MCF 10A (cell line): Measurements from ENCODE around the gene TMEM169. TPM values are rescaled to one million over a fixed set of nuclear protein-coding genes. Genes with fewer than 3 reads are reported as not detected.

Experiments
- BruUV-seq: library from RNA; stranded (reverse); fragments of 400-500 nt; replicated peaks from 2 replicates; lab custom pipeline; 2021; lab: Mats Ljungman, UMichigan
- CTCF ChIA-PET: fragments of 300-600 bp; sonication (Branson Sonifier 250); formaldehyde crosslinking; extraction: SDS; loops from one replicate; lab custom pipeline; 2021; ENCODE audit warnings: antibody characterized with exemption, inconsistent platforms; lab: Yijun Ruan, JAX
- POLR2A ChIA-PET: fragments of 300-600, 350-650 bp; sonication (Branson Sonifier 250); formaldehyde crosslinking; extraction: SDS; loops from one replicate; lab custom pipeline; 2020; ENCODE audit warnings: antibody characterized with exemption, inconsistent platforms; lab: Yijun Ruan, JAX
- DNase-seq: peaks from one replicate; pipeline ENCODE4 v3.0.0-alpha.2; 2018; ENCODE audit not compliant: unreplicated experiment
- H3K27ac Mint-ChIP-seq: one replicate; pipeline ENCODE4 v1.8.0; 2022; ENCODE audit warnings: mild to moderate bottlenecking, low read depth, mixed read lengths; ENCODE audit not compliant: unreplicated experiment
- H3K27me3 Mint-ChIP-seq: one replicate; pipeline ENCODE4 v1.8.0; 2022; ENCODE audit warnings: mixed read lengths; ENCODE audit not compliant: insufficient read depth, unreplicated experiment
- H3K36me3 Mint-ChIP-seq: one replicate; pipeline ENCODE4 v1.8.0; 2022; ENCODE audit warnings: mild to moderate bottlenecking, moderate library complexity, mixed read lengths; ENCODE audit not compliant: insufficient read depth, unreplicated experiment
- H3K4me1 Mint-ChIP-seq: one replicate; pipeline ENCODE4 v1.8.0; 2022; ENCODE audit warnings: mixed read lengths; ENCODE audit not compliant: insufficient read depth, unreplicated experiment
- H3K4me3 Mint-ChIP-seq: one replicate; pipeline ENCODE4 v1.8.0; 2022; ENCODE audit warnings: mild to moderate bottlenecking, moderate library complexity, mixed read lengths; ENCODE audit not compliant: unreplicated experiment
- H3K9me3 Mint-ChIP-seq: one replicate; pipeline ENCODE4 v1.8.0; 2022; ENCODE audit warnings: mixed read lengths; ENCODE audit not compliant: unreplicated experiment
- intact Hi-C: fragments of 100-400 bp; cut with micrococcal nuclease; formaldehyde crosslinking; loops from 2 replicates; pipeline ENCODE4 v1.14.1; 2022
- total RNA-seq: library from RNA; stranded (reverse); gene quantifications from 2 replicates; pipeline ENCODE4 v1.2.3, GENCODE V29; 2022
- TF ChIP-seq, protein P1 (sequence below): fragments of 200-600 bp; IDR thresholded peaks from one replicate; pipeline ENCODE4 v1.8.0; 2022; ENCODE audit warnings: antibody characterized with exemption, mild to moderate bottlenecking; ENCODE audit not compliant: unreplicated experiment

TMEM169 gene
- total RNA-seq, 1 experiment from 2014 or later = 0.35 TPM

DNA sequence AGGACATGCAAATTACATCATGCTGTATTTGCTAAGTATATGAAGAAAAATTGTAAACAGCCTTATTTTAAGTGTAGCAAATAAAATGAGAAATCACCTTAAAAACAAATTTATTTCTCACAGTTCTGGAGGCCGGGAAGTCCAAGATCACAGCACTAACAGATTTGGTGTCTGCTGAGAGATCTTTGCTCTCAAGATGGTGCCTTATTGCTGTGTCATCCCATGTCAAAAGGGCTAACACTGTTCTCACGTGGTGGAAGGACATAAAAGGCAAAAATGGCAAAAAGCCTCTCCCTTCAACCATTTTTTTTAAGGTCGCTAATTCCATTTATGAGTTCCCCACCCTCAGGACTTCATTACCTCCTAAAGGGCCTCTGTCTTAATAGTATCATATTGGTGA lies 39.5 kb downstream of the TMEM169 start:
- BruUV-seq = no TSS peak
- TF ChIP-seq, protein P1, sequence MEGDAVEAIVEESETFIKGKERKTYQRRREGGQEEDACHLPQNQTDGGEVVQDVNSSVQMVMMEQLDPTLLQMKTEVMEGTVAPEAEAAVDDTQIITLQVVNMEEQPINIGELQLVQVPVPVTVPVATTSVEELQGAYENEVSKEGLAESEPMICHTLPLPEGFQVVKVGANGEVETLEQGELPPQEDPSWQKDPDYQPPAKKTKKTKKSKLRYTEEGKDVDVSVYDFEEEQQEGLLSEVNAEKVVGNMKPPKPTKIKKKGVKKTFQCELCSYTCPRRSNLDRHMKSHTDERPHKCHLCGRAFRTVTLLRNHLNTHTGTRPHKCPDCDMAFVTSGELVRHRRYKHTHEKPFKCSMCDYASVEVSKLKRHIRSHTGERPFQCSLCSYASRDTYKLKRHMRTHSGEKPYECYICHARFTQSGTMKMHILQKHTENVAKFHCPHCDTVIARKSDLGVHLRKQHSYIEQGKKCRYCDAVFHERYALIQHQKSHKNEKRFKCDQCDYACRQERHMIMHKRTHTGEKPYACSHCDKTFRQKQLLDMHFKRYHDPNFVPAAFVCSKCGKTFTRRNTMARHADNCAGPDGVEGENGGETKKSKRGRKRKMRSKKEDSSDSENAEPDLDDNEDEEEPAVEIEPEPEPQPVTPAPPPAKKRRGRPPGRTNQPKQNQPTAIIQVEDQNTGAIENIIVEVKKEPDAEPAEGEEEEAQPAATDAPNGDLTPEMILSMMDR = no peak
- Mint-ChIP-seq H3K4me3 (no peak overlapping the region), H3K4me1 (peaks cover 13% of the 10 kb centered on the region), H3K36me3 (no peaks in the 10 kb centered on the region), H3K27me3 (no peaks in the 10 kb centered on the region), H3K27ac (no peak overlapping the region), H3K9me3 (no peaks in the 10 kb centered on the region)
- POLR2A ChIA-PET = no interaction called here
- no peak for DNase-seq
- intact Hi-C loops = no loop called here
- CTCF ChIA-PET = interaction anchor here (0.6 to 1.9 kb wide), 3 partner anchors 12 to 594 kb away, joined by 3 to 5 read pairs (median 4); partner anchors contain the start of gene XRCC5

DNA sequence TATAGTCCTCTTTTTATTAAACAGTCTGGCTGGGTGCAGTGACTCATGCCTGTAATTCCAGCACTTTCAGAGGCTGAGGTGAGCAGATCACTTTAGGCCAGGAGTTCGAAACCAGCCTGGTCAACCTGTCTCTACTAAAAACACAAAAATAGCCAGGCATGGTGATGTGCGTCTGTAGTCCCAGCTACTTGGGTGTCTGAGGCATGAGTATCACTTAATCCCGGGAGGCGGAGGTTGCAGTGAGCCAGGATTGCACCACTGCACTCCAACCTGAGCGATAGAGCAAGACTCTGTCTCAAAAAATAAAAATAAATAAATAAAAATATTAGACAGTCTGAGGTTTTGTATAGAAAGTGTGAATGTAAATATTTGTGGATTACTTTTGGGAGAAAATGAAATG lies 45.2 kb downstream of the TMEM169 start:
- no peak for DNase-seq
- no peak overlapping the region for H3K4me3 Mint-ChIP-seq
- H3K9me3 Mint-ChIP-seq = no peaks in the 10 kb centered on the region
- H3K27me3 Mint-ChIP-seq = no peaks in the 10 kb centered on the region
- no peaks in the 10 kb centered on the region for H3K36me3 Mint-ChIP-seq
- ChIA-PET CTCF (interaction anchor here (0.6 to 1.9 kb wide), 4 partner anchors 12 to 1075 kb away, joined by 3 to 6 read pairs (median 4); no protein-coding TSS in a partner anchor), POLR2A (interaction anchor here (1.2 kb wide), 1 partner anchor 9 kb away, joined by 4 read pairs; no protein-coding TSS in a partner anchor)
- intact Hi-C loops = no loop called here
- no TSS peak for BruUV-seq
- H3K4me1 Mint-ChIP-seq = no peaks in the 10 kb centered on the region
- TF ChIP-seq, protein P1 = no peak
- H3K27ac Mint-ChIP-seq = no peak overlapping the region

- no TSS peak for BruUV-seq
- H3K36me3 Mint-ChIP-seq = no peaks in the 10 kb centered on the region
- H3K27ac Mint-ChIP-seq = no peak overlapping the region
- no peak overlapping the region for H3K4me3 Mint-ChIP-seq
- H3K9me3 Mint-ChIP-seq = no peaks in the 10 kb centered on the region
- intact Hi-C loops = no loop called here
- no peaks in the 10 kb centered on the region for H3K4me1 Mint-ChIP-seq
- POLR2A ChIA-PET = interaction anchor here (0.9 to 1.5 kb wide), 3 partner anchors 10 to 20 kb away, joined by 3 to 5 read pairs (median 4); no protein-coding TSS in a partner anchor
- H3K27me3 Mint-ChIP-seq = no peaks in the 10 kb centered on the region
- DNase-seq = no peak
- TF ChIP-seq, protein P1 = no peak
- CTCF ChIA-PET = interaction anchor here (0.7 to 1.8 kb wide), 5 partner anchors 10 to 786 kb away, joined by 3 to 5 read pairs (median 4); partner anchors contain the start of gene XRCC5
These were observed 48.7 kb downstream of the TMEM169 start for GRCh38 chr2:216130346-216130971.

DNA sequence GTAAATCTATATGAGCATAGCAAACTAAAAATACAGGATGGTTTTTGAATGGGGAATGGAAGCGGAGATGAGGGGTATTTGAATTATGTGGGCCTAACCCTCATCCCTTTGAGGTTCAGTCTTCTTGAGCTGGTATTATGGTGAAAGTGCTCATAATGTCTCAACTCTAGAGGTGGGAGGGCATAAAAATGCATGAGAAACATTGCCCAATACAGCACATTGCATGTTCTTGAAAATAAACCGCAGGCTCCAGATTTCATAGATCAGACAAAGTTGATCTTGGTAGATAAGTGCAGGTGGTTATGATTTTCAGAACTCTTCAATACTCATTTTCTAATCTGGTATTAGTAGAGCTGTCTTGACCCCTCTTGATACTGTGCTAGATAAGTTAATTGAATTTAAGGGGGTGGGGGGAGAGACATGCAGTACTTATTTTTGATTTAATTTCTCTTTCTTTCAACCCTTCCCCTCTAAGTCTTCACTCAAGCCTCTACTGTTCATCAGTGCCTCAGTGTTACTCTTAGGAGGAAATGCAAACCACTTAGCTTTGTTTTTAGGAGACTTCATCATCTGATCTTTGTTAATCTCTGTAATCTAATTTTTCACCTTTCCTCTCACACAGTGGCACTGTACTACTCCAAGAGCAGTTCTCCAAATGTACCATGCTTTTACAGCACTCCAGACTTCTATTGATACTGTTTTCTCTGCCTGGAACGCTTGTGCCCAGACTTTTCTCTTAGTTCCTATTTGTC lies 49.6 kb downstream of the TMEM169 start:
- intact Hi-C loops = no loop called here
- DNase-seq = no peak
- no peak overlapping the region for H3K4me3 Mint-ChIP-seq
- ChIA-PET POLR2A (interaction anchor here (1.2 to 1.5 kb wide), 2 partner anchors 13 to 21 kb away, joined by 3 to 4 read pairs; no protein-coding TSS in a partner anchor), CTCF (interaction anchor here (1.5 to 1.8 kb wide), 2 partner anchors 11 to 19 kb away, joined by 3 to 5 read pairs; no protein-coding TSS in a partner anchor)
- TF ChIP-seq, protein P1 = no peak
- H3K27me3 Mint-ChIP-seq = no peaks in the 10 kb centered on the region
- no peaks in the 10 kb centered on the region for H3K9me3 Mint-ChIP-seq
- H3K36me3 Mint-ChIP-seq = no peaks in the 10 kb centered on the region
- H3K4me1 Mint-ChIP-seq = no peaks in the 10 kb centered on the region
- BruUV-seq = no TSS peak
- no peak overlapping the region for H3K27ac Mint-ChIP-seq
